Gastrocnemius medialis (tissue), 4 donors: ENCODE results near the gene SMOC2. TPM values are rescaled to one million over a fixed set of nuclear protein-coding genes. Genes with fewer than 3 reads are reported as not detected.

ENCODE experiments used
- ATAC-seq, 2 donors: fragments of 150-250 bp; one replicate each; pipeline ENCODE4 v1.9.1; 2016
- DNase-seq, 2 donors: peaks; one replicate each; pipeline ENCODE4 v3.0.0-alpha.2; 2019
- H3K27ac ChIP-seq, 4 donors: fragments of 200-600 bp; sonication (generic); 1 replicate in 1 of 4; 2 replicates in 3 of 4; pipeline ENCODE4 v1.5.1; 2016 to 2018; ENCODE audit warnings: mild to moderate bottlenecking in 2 of 4, moderate library complexity in 1 of 4
- H3K27me3 ChIP-seq, 3 donors: fragments of 200-600 bp; sonication (generic) in 2 of 3; 1 replicate in 1 of 3; 2 replicates in 2 of 3; pipeline versions ENCODE4 v1.5.1 to v1.6.0; 2016 to 2019; ENCODE audit warnings: mild to moderate bottlenecking in 1 of 3, moderate library complexity in 1 of 3
- H3K36me3 ChIP-seq, 2 donors: fragments of 200-600 bp; sonication (generic) in 1 of 2; one replicate each; pipeline ENCODE4 v1.5.1; 2017 to 2018
- H3K4me1 ChIP-seq, 2 donors: fragments of 200-600 bp; sonication (generic) in 1 of 2; one replicate each; pipeline ENCODE4 v1.5.1; 2016 to 2017; ENCODE audit warnings: mild to moderate bottlenecking in 2 of 2
- H3K4me3 ChIP-seq, 4 donors: fragments of 200-600 bp; sonication (generic) in 3 of 4; 1 replicate in 1 of 4; 2 replicates in 3 of 4; pipeline ENCODE4 v1.5.1; 2016 to 2019; ENCODE audit warnings: mild to moderate bottlenecking in 2 of 4
- H3K9me3 ChIP-seq, 3 donors: fragments of 200-600 bp; sonication (generic) in 2 of 3; 1 replicate in 1 of 3; 2 replicates in 2 of 3; pipeline ENCODE4 v1.5.1; 2016 to 2019
- CTCF ChIP-seq, 5 experiments: fragments of 450-650 bp in 3 of 5; fragments of 200-600 bp in 2 of 5; sonication (generic) in 2 of 5; IDR thresholded peaks in 4 of 5; conservative IDR thresholded peaks in 1 of 5; 1 replicate in 4 of 5; 2 replicates in 1 of 5; pipeline ENCODE4 v1.5.1; 2016 to 2019; ENCODE audit warnings: antibody characterized with exemption in 5 of 5, mild to moderate bottlenecking in 3 of 5, moderate library complexity in 3 of 5
- POLR2A ChIP-seq, 2 donors: fragments of 450-650 bp; IDR thresholded peaks; one replicate each; pipeline ENCODE4 v1.6.1; 2017; ENCODE audit warnings: antibody characterized with exemption in 2 of 2, mild to moderate bottlenecking in 2 of 2, moderate library complexity in 2 of 2
- in situ Hi-C, 4 donors: fragments of 200-750 bp; cut with MboI; loops; one replicate each; pipeline versions ENCODE4 v1.15.0 to v1.8.0; 2017; ENCODE audit warnings: low sequenced_read_pairs in 4 of 4
- intact Hi-C: fragments of 100-400 bp; cut with DNase I; formaldehyde crosslinking; loops from one replicate; pipeline ENCODE4 v1.15.1; 2023; ENCODE audit warnings: low total_unique reads
- total RNA-seq, 4 donors: library from RNA; depleted of rRNA; stranded (reverse); fragments of >200 nt; gene quantifications; one replicate each; pipeline versions ENCODE4 v1.1.0 to v1.2.3, GENCODE V29; 2016

The SMOC2 gene
- total RNA-seq, 4 donors from 2014 or later: 7.2 to 34.4 (median 16.5) TPM

DNA sequence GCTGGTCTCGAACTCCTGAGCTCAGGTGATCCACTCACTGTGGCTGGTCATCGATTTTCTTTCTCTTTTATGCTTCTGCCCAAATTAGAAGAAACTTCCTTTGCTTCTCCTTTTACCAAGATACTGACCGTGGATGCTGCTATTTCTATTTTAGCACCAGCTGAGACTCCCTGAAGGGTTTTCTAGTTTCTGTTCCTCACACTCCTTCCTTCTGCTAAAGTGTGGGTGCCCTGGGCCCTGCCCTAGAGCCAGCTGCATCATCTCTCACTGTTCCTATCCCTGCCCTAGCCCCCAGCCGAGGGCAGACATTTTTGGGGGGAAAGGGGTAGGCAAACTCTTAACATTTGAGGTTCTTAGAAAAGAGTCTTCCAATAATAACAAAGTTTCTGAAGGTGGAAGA lies 6.3 kb downstream of the SMOC2 start:
- no peak for DNase-seq
- Histone ChIP-seq H3K4me1 (peaks cover 0 to 5% of the 10 kb centered on the region in 2 donors), H3K36me3 (no peaks in the 10 kb centered on the region), H3K27ac (no peak overlapping the region), H3K27me3 (peaks cover 7 to 12% (median 11%) of the 10 kb centered on the region in 3 donors), H3K9me3 (no peaks in the 10 kb centered on the region), H3K4me3 (no peak overlapping the region)
- intact Hi-C loops: no loop called here
- no peak for TF ChIP-seq POLR2A (IDR thresholded peaks at IDR 0.05)
- no peak for TF ChIP-seq CTCF (IDR thresholded peaks at IDR 0.05 in 4 of 5, conservative IDR thresholded peaks at IDR 0.05 in 1 of 5)
- in situ Hi-C loops: no loop called here
- no peak for ATAC-seq

DNA sequence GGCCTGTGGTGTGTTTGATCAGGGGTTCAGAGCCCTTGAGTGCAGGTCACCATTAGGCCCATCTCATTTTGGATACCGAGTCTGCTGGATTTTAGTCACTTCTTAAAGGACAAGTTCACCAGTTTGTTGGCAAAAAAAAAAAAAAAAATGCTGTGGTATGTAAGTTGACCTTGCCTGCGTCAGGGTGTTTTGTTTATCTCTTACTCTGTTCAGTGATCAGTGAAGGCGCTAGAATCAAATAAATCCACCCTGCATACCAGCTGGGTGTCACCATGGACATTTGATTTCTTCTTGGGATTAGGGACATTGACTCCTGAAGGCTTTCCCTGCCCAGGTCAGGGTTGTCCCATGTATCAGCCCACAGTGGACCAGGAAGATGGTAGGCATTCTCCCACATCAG lies 6.7 kb downstream of the SMOC2 start:
- no peak overlapping the region for H3K4me3 ChIP-seq
- no peak overlapping the region for H3K27ac ChIP-seq
- H3K4me1 ChIP-seq: peaks cover 4 to 9% of the 10 kb centered on the region in 2 donors
- intact Hi-C loops (no loop called here), in situ Hi-C loops (no loop called here)
- no peaks in the 10 kb centered on the region for H3K9me3 ChIP-seq
- peaks cover 4 to 11% (median 10%) of the 10 kb centered on the region in 3 donors for H3K27me3 ChIP-seq
- ATAC-seq: no peak
- TF ChIP-seq CTCF (IDR thresholded peaks at IDR 0.05 in 4 of 5, conservative IDR thresholded peaks at IDR 0.05 in 1 of 5) (no peak), POLR2A (IDR thresholded peaks at IDR 0.05) (no peak)
- DNase-seq: no peak
- no peaks in the 10 kb centered on the region for H3K36me3 ChIP-seq

DNA sequence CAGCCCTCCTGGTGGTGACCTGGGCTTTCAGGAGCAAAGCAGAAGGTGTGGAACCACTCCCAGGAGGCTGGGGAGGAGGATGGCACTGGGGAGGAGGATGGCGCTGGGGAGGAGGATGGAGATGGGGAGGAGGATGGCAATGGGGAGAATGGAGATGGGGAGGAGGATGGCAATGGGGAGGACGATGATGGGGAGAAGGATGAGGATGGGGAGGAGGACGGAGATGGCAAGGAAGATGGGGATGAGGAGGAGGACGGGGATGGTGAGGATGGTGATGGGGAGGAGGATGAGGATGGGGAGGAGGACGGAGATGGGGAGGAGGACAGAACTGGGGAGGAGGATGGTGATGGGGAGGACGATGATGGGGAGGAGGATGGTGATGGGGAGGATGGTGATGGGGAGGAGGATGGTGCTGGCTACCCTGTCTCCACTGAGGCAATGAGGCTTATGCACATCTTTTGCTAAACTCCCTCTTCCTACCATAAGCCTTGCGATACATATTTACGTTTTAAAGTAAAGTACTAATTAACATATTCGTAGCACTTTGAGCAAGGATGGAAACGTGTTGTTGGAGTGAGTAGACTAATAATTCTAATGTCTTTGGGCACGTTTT lies 7.4 kb downstream of the SMOC2 start:
- Histone ChIP-seq H3K9me3 (no peaks in the 10 kb centered on the region), H3K27me3 (peaks cover 4 to 11% (median 4%) of the 10 kb centered on the region in 3 donors), H3K36me3 (no peaks in the 10 kb centered on the region), H3K27ac (no peak overlapping the region), H3K4me3 (no peak overlapping the region), H3K4me1 (peaks cover 11 to 15% of the 10 kb centered on the region in 2 donors)
- in situ Hi-C loops (no loop called here), intact Hi-C loops (no loop called here)
- TF ChIP-seq POLR2A (IDR thresholded peaks at IDR 0.05) (no peak), CTCF (IDR thresholded peaks at IDR 0.05 in 4 of 5, conservative IDR thresholded peaks at IDR 0.05 in 1 of 5) (no peak)
- no peak for ATAC-seq
- DNase-seq: no peak

DNA sequence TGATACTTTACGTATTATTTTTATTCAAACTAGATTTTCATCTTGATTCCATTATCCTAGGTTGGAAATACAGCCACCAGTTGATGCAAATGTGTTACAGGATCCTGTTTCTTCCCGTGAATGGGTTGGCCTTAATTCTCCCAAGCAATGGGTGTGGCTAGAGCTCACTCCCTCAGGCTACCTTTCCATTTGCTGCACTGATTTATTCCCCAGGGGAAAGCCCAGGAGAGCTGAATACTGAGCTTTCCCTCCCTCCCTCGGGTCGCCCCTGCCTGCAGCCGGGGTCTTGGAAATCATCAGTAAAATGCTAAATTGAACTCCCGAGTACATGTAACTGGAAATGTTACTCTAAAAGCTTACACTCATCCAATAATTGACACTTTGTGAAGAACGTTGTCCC lies 9.9 kb downstream of the SMOC2 start:
- intact Hi-C loops (no loop called here), in situ Hi-C loops (no loop called here)
- Histone ChIP-seq H3K36me3 (no peaks in the 10 kb centered on the region), H3K9me3 (no peaks in the 10 kb centered on the region), H3K27me3 (peaks cover 0 to 6% (median 4%) of the 10 kb centered on the region in 3 donors), H3K27ac (no peak overlapping the region), H3K4me1 (peaks cover 11 to 16% of the 10 kb centered on the region in 2 donors), H3K4me3 (no peak overlapping the region)
- DNase-seq (no peak), ATAC-seq (no peak)
- TF ChIP-seq CTCF (IDR thresholded peaks at IDR 0.05 in 4 of 5, conservative IDR thresholded peaks at IDR 0.05 in 1 of 5): no peak
- TF ChIP-seq POLR2A (IDR thresholded peaks at IDR 0.05): no peak
